Ecto neural progenitor cell (in vitro differentiated cells): ENCODE data around the gene IFITM5.
A peak's percentile ranks its signal among the peaks of the same experiment; 100 is the strongest.
"Not testable (repeated sequence)": the region's sequence is repeated elsewhere in the genome, so short reads cannot be mapped to it uniquely, and the experiment has no call there.

Source experiments
- DNase-seq: peaks from one replicate; pipeline ENCODE4 v3.0.0-alpha.2; 2018; ENCODE audit warnings: low spot score

Gene IFITM5

GRCh38 chr11:312092-312816, 12.9 kb upstream of the IFITM5 start:
- no peak for DNase-seq

- DNase-seq = not testable (repeated sequence)
These were observed 11.9 kb upstream of the IFITM5 start for GRCh38 chr11:311013-311748.

DNA sequence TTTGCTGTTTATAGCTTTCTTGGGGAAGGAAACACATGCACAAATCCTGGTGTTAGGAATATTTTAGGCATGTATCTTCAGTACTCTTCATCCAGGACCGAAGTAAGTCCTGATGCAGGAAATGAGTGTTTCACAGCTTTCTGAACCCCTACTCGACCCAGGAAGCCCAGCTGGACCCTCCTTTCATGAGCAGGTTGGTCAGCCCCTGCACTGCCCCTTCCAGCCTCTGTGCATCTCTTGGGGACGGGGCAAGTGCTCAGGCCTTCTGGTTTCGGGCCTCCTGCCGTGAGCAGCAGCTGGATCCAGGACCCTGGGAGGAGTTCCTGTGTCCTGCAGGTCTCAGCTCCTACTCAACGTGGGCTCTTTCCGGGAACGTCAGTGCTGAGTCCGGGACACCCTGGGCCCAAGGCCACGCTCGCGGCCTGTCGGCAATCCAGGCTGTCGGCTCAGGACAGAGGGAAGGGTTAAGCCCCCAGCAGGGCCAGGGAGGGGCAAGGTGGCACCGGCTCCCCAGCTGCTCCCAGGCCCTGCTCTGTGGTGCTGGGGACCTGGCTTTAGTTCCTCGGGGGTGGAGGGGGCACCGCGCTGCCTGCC, 10.8 kb upstream of the IFITM5 start:
- DNase-seq = not testable (repeated sequence)

GRCh38 chr11:308740-309665, 9.7 kb upstream of the IFITM5 start:
- DNase-seq = not testable (repeated sequence)

DNA sequence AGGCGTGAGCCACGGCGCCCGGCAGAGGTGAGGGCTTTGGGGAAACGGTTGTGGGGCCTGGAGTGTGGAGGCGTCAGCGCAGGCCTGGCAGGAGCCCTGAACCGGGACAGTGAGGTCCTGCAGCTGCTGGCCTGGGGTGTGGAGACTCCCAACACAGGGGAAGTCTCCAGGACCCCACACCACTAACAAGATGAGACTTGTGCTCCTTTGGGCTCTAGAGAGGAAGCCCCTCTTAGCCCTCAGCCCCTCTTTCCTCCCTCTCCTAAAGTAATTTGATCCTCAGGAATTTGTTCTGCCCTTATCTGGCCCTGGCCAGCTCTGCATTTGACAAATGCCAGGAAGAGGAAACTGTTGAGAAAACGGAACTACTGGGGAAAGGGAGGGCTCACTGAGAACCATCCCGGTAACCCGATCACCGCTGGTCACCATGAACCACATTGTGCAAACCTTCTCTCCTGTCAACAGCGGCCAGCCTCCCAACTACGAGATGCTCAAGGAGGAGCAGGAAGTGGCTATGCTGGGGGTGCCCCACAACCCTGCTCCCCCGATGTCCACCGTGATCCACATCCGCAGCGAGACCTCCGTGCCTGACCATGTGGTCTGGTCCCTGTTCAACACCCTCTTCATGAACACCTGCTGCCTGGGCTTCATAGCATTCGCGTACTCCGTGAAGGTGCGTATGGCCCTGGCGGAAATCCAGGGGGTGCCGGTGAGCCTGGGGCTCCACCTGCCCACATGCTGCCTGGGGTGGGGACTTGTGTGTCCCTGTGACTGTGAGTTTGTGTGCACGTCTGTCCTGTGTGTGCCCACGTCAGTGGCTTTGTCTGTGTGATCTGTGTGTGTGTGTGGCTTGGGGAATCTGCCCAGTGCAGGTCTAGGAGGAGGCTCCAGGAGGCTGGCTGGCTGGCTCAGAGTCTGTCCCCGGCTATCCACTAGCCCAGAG, 8.7 kb upstream of the IFITM5 start, which contains the start of gene IFITM2:
IFITM2 (plus strand) TSS at position 51 of the 943 bp plus-strand sequence; CDS start at position 428, 377 bp downstream.
- peak; percentile 80 for DNase-seq

- no peak for DNase-seq
These were observed 7.5 kb upstream of the IFITM5 start for GRCh38 chr11:306645-307371.

DNA sequence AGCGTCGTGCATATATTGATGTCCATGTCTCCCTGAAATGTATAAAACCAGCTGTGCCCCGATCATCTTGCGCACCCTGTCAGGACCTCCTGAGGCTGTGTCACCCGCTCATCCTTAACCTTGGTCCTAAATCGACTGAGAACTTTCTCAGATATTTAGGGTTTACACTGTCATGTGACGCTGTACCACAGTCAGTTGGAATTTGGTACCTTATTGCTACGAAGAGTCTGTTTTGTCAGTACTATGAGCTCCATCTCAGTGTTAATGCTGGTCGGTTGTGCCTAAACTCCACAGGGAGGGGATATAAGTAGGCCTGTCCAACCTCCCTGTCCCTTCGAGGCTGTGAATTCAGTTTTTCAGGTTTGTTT, 6.5 kb upstream of the IFITM5 start:
- no peak for DNase-seq

- DNase-seq = no peak
These were observed 5.9 kb upstream of the IFITM5 start for GRCh38 chr11:304915-305843.

DNA sequence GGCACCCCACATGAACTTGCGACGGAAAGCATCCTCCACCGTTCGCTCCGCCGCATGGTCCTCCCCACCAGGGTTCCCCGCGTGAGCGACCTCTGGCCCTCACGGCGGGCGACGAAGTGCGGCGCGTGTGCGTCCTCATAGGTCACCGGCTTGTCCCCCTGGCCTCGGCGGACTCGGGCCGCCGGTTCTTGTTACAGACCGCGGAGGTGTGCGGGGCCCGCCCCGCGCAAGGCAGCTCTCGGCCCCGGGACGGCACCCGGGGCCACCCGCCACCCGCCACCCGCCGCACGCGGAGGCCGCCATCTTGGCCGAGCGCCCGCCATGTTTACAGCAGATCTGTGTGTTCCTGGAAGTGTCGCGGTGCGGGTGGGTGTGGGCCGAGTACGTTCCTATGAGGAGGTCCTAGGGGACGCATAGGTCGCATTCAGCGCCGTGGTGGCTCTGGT, 4.8 kb upstream of the IFITM5 start:
- no peak for DNase-seq

DNA sequence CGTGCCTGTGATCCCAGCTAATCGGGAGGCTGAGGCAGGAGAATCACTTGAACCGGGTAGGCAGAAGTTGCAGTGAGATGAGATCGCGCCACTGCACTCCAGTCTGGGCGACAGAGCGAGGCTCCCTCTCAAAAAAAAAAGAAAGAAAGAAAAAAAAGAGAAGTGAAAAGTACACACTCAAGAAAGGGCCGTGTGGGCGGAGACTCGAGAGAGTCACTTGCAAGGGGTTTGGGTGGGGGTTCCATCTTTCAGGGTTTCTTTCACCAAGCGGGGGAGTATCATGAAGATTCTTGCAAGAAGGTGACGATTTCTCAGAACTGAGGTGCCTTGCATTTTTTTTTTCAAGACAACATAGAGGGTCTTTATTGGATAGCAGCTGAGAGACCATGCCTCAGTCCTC, 4.0 kb upstream of the IFITM5 start:
- DNase-seq = no peak

DNA sequence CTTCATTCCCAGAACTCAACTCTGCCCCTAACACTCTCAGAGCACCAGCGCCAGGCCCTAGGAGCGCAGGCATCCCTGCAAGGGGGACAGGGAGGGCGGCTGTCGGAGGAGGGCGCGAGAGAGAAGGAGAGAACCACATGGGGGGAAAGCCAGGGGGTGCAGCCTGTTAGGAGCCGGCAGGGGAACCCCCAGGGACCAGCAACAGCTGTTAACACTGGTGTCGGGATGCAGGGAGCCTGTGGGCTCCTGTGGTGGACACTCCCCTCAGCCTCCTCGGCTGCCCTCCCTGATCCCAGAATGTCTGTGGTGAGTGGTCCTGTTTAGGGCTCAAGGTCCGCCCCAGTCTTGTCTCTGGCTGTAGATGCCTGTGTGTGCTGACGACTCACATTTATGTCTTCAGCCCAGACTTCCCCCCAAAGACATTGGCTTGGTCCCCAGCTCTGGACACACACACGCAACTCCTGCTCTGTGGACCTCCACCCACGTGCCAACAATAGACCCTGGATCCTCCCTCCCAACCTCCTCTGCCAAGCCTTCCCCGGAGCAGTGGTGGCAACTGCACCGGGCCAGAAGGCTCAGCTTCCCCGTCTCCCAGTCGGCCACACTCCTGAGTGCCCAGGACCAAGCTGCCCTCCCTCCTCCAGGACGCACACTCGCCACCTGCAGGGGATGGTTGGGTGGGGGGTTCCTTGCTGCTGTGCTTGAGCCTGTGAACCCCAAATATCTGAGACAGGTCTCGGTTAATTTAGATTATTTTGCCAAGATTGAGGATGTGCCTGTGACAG, 817 bp upstream of the IFITM5 start:
- no peak for DNase-seq

- DNase-seq = no peak
These were observed 790 bp downstream of the IFITM5 start for GRCh38 chr11:298406-299065.

DNA sequence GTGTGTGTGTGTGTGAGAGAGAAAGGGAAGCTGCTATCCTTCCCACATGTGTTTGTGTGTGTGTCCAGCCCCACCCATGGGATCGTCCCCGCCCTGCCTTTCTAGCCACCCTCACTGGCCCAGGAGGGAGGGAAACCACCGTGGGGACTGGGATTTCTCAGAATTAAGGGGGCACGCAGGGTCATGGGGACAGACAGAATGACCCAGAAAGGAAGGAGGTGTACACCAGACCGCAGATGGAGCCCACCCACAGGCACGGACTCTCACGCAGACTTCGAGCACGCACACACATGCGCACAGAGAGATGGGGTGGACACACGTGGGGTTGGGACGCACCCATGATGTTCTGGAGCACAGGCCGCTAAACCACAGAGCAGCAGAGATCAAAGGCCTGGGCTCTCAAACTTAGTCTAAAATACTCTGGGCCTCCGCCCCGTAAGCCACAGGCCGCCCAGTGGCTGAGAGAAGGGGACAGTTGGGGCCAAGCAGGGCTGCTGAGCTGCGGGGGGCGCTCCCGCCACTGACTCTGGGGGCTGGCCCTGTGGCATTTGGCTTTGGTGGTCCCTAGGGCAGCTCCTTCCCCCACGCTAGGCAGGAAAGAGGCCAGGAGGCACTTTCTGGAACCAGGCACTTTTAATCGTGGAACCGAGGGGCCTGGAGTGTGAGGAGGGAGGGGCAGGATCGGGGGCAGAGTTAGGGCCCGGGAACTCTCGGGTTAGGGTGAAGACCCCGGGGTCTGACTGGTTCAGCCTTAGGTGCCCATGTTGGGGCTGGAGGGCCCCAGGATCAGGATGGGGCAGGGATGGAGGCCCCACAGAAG, 1.5 kb downstream of the IFITM5 start:
- no peak for DNase-seq

DNA sequence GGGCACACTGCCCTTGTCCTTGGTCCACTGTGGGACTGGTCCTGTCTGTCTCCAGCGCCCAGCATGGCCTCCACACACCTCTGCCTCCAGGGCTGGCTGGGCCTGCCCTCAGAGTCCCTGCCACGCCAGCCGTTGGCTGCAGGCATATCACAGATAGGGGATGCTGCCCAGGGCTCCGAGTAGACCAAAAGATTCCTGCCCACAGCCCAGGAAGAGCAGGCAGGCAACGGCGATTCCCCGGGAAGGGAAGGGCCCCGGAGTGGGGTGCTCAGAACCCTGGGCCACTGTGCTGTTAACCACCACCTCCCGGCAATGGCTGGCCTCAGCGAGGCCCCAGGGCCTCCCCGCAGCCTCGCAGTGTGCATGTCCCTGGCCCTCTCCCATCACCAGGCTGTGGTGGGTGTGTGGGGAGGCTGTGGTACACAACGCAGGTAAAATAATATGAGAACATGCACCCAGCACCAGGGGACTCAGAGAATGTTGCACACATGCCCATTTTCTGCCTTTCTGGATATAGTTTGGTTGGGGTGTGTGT, 2.2 kb downstream of the IFITM5 start:
- no peak for DNase-seq

GRCh38 chr11:296171-297050, 2.9 kb downstream of the IFITM5 start:
- DNase-seq = no peak
